ENCODE results near the gene MEGF9. TPM values are rescaled to one million over a fixed set of nuclear protein-coding genes. Genes with fewer than 3 reads are reported as not detected.

MEGF9 gene
- total and polyA plus RNA-seq, 2 of the 13 experiments (the other 11 are each of a cell fraction or from before 2014, with no cell fraction given): 3.1 to 3.3 TPM

GRCh38 chr9:120735415-120736126 is 21.3 kb upstream of the MEGF9 start (continued):
- TF ChIP-seq, protein P1, sequence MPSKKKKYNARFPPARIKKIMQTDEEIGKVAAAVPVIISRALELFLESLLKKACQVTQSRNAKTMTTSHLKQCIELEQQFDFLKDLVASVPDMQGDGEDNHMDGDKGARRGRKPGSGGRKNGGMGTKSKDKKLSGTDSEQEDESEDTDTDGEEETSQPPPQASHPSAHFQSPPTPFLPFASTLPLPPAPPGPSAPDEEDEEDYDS (CRISPR knock-in tag; IDR thresholded peaks at IDR 0.05): no peak
- TF ChIP-seq, protein P2, sequence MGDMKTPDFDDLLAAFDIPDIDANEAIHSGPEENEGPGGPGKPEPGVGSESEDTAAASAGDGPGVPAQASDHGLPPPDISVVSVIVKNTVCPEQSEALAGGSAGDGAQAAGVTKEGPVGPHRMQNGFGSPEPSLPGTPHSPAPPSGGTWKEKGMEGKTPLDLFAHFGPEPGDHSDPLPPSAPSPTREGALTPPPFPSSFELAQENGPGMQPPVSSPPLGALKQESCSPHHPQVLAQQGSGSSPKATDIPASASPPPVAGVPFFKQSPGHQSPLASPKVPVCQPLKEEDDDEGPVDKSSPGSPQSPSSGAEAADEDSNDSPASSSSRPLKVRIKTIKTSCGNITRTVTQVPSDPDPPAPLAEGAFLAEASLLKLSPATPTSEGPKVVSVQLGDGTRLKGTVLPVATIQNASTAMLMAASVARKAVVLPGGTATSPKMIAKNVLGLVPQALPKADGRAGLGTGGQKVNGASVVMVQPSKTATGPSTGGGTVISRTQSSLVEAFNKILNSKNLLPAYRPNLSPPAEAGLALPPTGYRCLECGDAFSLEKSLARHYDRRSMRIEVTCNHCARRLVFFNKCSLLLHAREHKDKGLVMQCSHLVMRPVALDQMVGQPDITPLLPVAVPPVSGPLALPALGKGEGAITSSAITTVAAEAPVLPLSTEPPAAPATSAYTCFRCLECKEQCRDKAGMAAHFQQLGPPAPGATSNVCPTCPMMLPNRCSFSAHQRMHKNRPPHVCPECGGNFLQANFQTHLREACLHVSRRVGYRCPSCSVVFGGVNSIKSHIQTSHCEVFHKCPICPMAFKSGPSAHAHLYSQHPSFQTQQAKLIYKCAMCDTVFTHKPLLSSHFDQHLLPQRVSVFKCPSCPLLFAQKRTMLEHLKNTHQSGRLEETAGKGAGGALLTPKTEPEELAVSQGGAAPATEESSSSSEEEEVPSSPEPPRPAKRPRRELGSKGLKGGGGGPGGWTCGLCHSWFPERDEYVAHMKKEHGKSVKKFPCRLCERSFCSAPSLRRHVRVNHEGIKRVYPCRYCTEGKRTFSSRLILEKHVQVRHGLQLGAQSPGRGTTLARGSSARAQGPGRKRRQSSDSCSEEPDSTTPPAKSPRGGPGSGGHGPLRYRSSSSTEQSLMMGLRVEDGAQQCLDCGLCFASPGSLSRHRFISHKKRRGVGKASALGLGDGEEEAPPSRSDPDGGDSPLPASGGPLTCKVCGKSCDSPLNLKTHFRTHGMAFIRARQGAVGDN (CRISPR knock-in tag; IDR thresholded peaks at IDR 0.05): no peak
- TF ChIP-seq ZNF280B (CRISPR knock-in tag; IDR thresholded peaks at IDR 0.05; ENCODE audit: borderline replicate concordance) (no peak), FOSL2 (CRISPR knock-in tag; IDR thresholded peaks at IDR 0.05) (peak; percentile 76), TOPORS (CRISPR knock-in tag; IDR thresholded peaks at IDR 0.05) (no peak), ZNF317 (CRISPR knock-in tag; IDR thresholded peaks at IDR 0.05) (no peak), ZNF441 (CRISPR knock-in tag; IDR thresholded peaks at IDR 0.05; ENCODE audit: borderline replicate concordance) (no peak), BRCA1 (CRISPR knock-in tag; IDR thresholded peaks at IDR 0.05) (no peak), ZNF292 (CRISPR knock-in tag; IDR thresholded peaks at IDR 0.05; ENCODE audit: borderline replicate concordance, low read depth) (0 out of 2 replicates have a peak, but pooled peaks have one; percentile 53), ZNF33A (CRISPR knock-in tag; IDR thresholded peaks at IDR 0.05; ENCODE audit: borderline replicate concordance) (no peak), CENPX (CRISPR knock-in tag; IDR thresholded peaks at IDR 0.05) (no peak), SYNCRIP (IDR thresholded peaks at IDR 0.05; ENCODE audit: insufficient read depth, low read depth, low read length) (no peak)
- TF ChIP-seq, protein P3, sequence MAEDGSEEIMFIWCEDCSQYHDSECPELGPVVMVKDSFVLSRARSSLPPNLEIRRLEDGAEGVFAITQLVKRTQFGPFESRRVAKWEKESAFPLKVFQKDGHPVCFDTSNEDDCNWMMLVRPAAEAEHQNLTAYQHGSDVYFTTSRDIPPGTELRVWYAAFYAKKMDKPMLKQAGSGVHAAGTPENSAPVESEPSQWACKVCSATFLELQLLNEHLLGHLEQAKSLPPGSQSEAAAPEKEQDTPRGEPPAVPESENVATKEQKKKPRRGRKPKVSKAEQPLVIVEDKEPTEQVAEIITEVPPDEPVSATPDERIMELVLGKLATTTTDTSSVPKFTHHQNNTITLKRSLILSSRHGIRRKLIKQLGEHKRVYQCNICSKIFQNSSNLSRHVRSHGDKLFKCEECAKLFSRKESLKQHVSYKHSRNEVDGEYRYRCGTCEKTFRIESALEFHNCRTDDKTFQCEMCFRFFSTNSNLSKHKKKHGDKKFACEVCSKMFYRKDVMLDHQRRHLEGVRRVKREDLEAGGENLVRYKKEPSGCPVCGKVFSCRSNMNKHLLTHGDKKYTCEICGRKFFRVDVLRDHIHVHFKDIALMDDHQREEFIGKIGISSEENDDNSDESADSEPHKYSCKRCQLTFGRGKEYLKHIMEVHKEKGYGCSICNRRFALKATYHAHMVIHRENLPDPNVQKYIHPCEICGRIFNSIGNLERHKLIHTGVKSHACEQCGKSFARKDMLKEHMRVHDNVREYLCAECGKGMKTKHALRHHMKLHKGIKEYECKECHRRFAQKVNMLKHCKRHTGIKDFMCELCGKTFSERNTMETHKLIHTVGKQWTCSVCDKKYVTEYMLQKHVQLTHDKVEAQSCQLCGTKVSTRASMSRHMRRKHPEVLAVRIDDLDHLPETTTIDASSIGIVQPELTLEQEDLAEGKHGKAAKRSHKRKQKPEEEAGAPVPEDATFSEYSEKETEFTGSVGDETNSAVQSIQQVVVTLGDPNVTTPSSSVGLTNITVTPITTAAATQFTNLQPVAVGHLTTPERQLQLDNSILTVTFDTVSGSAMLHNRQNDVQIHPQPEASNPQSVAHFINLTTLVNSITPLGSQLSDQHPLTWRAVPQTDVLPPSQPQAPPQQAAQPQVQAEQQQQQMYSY (CRISPR knock-in tag; IDR thresholded peaks at IDR 0.05): no peak
- TF ChIP-seq, protein P4, sequence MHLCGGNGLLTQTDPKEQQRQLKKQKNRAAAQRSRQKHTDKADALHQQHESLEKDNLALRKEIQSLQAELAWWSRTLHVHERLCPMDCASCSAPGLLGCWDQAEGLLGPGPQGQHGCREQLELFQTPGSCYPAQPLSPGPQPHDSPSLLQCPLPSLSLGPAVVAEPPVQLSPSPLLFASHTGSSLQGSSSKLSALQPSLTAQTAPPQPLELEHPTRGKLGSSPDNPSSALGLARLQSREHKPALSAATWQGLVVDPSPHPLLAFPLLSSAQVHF (CRISPR knock-in tag; IDR thresholded peaks at IDR 0.05): no peak
- TF ChIP-seq, protein P5, sequence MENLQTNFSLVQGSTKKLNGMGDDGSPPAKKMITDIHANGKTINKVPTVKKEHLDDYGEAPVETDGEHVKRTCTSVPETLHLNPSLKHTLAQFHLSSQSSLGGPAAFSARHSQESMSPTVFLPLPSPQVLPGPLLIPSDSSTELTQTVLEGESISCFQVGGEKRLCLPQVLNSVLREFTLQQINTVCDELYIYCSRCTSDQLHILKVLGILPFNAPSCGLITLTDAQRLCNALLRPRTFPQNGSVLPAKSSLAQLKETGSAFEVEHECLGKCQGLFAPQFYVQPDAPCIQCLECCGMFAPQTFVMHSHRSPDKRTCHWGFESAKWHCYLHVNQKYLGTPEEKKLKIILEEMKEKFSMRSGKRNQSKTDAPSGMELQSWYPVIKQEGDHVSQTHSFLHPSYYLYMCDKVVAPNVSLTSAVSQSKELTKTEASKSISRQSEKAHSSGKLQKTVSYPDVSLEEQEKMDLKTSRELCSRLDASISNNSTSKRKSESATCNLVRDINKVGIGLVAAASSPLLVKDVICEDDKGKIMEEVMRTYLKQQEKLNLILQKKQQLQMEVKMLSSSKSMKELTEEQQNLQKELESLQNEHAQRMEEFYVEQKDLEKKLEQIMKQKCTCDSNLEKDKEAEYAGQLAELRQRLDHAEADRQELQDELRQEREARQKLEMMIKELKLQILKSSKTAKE (CRISPR knock-in tag; IDR thresholded peaks at IDR 0.05; ENCODE audit: borderline replicate concordance): no peak
